HL-60 (cell line): ENCODE measurements around the gene CD3E.

ENCODE experiments used
- DNase-seq, 2 experiments: peaks; one replicate each; pipeline ENCODE4 v3.0.0-alpha.2; 2010 to 2020; ENCODE audit warnings: low read depth in 1 of 2, low spot score in 1 of 2
- H3K27ac ChIP-seq: fragments of 250-450 bp; sonication (Bioruptor Pico); replicated peaks from 2 replicates; pipeline ENCODE4 v1.5.1; 2020; ENCODE audit warnings: mild to moderate bottlenecking, moderate library complexity
- H3K27me3 ChIP-seq: fragments of 250-450 bp; sonication (Bioruptor Pico); 2 replicates; pipeline ENCODE4 v1.5.1; 2021; ENCODE audit warnings: mild to moderate bottlenecking, moderate library complexity; ENCODE audit not compliant: insufficient read depth, poor library complexity, severe bottlenecking
- H3K4me3 ChIP-seq: replicated peaks from 2 replicates; pipeline ENCODE4 v1.5.1; 2011; ENCODE audit warnings: mild to moderate bottlenecking, control low read depth, low read length; ENCODE audit not compliant: insufficient read depth
- CTCF ChIP-seq: IDR thresholded peaks from one replicate; pipeline ENCODE4 v1.5.1; 2011; ENCODE audit warnings: low read length, control low read depth, inconsistent platforms; ENCODE audit not compliant: insufficient read depth
- GABPA ChIP-seq: IDR thresholded peaks from 2 replicates; pipeline ENCODE4 v1.6.1; 2012; ENCODE audit warnings: low read depth
- POLR2AphosphoS5 ChIP-seq: IDR thresholded peaks from 2 replicates; pipeline ENCODE4 v1.6.1; 2012; ENCODE audit warnings: low read depth
- REST ChIP-seq: IDR thresholded peaks from 2 replicates; pipeline ENCODE4 v1.6.1; 2012; ENCODE audit warnings: low read depth; ENCODE audit not compliant: insufficient replicate concordance
- SPI1 ChIP-seq: IDR thresholded peaks from 2 replicates; pipeline ENCODE4 v1.6.1; 2012; ENCODE audit warnings: low read depth, mild to moderate bottlenecking, borderline replicate concordance

The CD3E gene

DNA sequence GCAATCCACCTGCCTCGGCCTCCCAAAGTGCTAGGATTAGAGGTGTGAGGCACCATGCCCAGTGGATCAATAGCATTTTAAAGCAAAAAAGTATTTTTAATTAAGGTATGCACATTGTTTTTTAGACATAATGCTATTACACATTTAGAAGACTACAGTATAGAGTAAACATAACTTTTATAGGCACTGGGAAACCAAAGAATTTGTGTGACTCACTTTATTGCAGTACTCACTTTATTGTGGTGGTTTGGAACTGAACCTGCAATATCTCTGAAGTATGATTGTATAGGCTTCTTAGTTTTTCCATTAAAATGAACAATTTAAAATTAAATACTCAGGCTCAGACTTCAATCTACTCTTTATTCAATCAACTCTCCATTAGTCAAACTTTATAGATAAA, 17.5 kb upstream of the CD3E start:
- no peak overlapping the region for H3K27ac ChIP-seq
- H3K4me3 ChIP-seq: no peak overlapping the region
- no peak for TF ChIP-seq REST
- TF ChIP-seq SPI1: no peak
- TF ChIP-seq POLR2AphosphoS5: no peak
- no peak for TF ChIP-seq GABPA
- no peak for TF ChIP-seq CTCF
- no peak for DNase-seq
- no peaks in the 10 kb centered on the region for H3K27me3 ChIP-seq

DNA sequence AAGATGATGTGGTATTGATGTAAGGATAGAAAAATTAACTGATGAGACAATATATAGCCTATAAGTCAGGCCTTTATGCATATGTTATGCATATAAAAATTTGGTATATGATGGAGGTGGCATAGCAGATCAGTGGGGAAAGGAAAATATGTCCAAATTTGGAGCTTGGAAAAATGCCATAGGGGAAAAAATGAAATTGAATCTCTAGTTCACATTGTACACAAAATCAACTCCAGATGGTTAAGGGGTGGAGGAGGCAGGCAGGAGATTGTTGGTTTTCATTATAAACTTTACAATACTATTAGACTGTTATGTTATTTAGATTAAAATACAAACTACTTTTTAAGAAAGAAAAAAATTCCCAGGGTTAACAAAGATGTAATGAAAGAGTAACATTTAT, 15.1 kb upstream of the CD3E start:
- H3K27ac ChIP-seq: no peak overlapping the region
- no peak for DNase-seq
- H3K4me3 ChIP-seq: no peak overlapping the region
- H3K27me3 ChIP-seq: no peaks in the 10 kb centered on the region
- TF ChIP-seq POLR2AphosphoS5 (no peak), REST (no peak), GABPA (no peak), CTCF (no peak), SPI1 (no peak)

DNA sequence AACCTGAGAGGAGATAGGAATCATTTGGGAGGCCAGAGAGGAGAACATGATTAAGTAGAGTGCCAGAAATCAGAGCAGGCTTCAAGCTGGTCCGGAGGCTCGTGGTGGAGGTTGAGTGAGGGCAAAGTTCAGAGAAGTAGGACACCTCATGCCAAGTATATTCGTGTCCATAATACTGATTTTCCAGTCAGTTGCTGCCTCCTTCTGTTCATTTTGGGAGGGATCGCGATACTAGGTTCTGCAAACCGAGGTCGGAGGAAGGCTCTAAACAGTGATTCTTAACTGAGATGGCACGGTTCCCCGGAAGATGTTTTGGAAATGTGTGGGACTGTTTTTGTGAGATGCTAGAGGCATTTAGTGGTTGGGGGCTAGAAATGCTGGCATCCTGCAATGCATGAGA, 13.6 kb upstream of the CD3E start:
- TF ChIP-seq GABPA (no peak), POLR2AphosphoS5 (no peak), SPI1 (no peak), CTCF (peak; percentile 6), REST (no peak)
- DNase-seq: peak in 1 of 2 experiments; percentile 57
- Histone ChIP-seq H3K27ac (no peak overlapping the region), H3K27me3 (no peaks in the 10 kb centered on the region), H3K4me3 (no peak overlapping the region)
